Epithelial cell of esophagus (primary cell): ENCODE results near the gene ADARB2.

Experiments
- DNase-seq: peaks from one replicate; pipeline ENCODE4 v3.0.0; 2010; ENCODE audit warnings: low read depth
- H3K4me3 ChIP-seq: 2 replicates; pipeline ENCODE4 v1.5.1; 2011; ENCODE audit warnings: mild to moderate bottlenecking, low read length, control low read depth
- TF ChIP-seq, protein P1 (sequence below): IDR thresholded peaks from 2 replicates; pipeline ENCODE4 v1.5.1; 2011; ENCODE audit warnings: low read depth, mild to moderate bottlenecking, low read length, control low read depth, inconsistent platforms; ENCODE audit not compliant: insufficient read depth; ENCODE audit errors: missing control alignments

ADARB2 gene

DNA sequence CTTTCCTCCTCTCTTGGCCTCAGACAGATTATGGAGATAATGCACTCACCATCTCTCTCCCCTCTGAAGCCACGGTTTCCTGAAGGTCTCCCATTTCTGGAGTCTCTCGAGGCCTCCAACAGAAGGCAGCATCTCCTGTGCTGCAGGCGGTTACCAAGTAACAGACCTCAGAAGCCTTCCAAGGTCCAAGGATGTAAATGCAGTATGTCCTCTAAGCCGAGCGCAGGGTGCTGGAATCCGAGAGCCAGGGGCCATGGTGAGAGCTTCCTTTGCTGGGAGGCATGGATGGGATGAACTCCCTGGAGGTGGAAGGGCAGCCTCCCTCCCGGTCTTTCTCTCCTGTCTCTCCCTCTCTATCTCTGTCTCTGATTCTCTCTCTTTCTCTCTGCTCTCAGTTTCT lies 79.8 kb downstream of the ADARB2 start:
- no peak overlapping the region for H3K4me3 ChIP-seq
- no peak for DNase-seq
- TF ChIP-seq, protein P1, sequence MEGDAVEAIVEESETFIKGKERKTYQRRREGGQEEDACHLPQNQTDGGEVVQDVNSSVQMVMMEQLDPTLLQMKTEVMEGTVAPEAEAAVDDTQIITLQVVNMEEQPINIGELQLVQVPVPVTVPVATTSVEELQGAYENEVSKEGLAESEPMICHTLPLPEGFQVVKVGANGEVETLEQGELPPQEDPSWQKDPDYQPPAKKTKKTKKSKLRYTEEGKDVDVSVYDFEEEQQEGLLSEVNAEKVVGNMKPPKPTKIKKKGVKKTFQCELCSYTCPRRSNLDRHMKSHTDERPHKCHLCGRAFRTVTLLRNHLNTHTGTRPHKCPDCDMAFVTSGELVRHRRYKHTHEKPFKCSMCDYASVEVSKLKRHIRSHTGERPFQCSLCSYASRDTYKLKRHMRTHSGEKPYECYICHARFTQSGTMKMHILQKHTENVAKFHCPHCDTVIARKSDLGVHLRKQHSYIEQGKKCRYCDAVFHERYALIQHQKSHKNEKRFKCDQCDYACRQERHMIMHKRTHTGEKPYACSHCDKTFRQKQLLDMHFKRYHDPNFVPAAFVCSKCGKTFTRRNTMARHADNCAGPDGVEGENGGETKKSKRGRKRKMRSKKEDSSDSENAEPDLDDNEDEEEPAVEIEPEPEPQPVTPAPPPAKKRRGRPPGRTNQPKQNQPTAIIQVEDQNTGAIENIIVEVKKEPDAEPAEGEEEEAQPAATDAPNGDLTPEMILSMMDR, result no peak

DNA sequence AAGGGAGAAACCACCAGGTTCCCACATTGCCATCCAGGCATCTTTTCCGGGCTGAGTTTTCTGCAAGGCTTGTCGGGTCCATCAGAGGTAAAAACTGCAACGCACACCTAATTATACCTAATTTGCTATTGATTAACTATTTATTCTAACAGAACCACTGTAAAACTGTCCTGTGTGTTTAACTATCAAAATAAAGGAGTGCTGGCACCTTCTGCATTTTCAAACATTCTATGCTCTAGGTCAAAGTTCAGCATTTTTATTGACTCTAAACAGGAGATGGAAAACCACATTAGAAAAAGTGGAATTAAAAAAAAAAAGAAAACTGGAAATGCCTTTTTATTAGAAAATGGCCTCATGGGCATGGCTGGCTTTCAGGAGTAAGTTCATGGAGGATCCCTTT lies 82.0 kb downstream of the ADARB2 start:
- TF ChIP-seq, protein P1, result no peak
- DNase-seq, result no peak
- no peak overlapping the region for H3K4me3 ChIP-seq

- no peak for DNase-seq
- H3K4me3 ChIP-seq, result no peak overlapping the region
- TF ChIP-seq, protein P1, result no peak
These were observed 82.4 kb downstream of the ADARB2 start for GRCh38 chr10:1654811-1655356.

GRCh38 chr10:1654247-1654646 lies 83.1 kb downstream of the ADARB2 start:
- no peak overlapping the region for H3K4me3 ChIP-seq
- TF ChIP-seq, protein P1, result no peak
- DNase-seq, result no peak

- DNase-seq, result no peak
- H3K4me3 ChIP-seq, result no peak overlapping the region
- TF ChIP-seq, protein P1, result no peak
These were observed 84.0 kb downstream of the ADARB2 start for GRCh38 chr10:1653321-1653720.

DNA sequence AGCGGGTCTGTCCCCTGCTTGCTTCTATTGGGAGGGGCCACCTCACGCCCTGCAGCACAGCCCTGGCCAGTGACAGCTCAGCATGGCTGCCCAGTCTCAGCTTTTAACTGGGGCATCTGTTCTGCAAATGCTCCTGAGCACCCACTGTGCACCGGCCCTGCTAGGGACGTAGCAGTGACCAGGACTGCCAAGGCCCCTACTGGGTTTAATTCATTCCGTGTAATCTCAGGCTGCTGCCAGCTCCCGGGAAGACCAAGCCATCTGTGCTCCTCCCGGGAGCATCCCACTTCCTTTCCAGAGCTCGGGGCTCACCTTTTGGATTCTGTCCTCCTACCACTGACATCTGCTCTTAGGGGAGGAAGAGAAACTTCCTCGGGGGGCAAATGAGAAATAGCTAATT lies 85.2 kb downstream of the ADARB2 start:
- TF ChIP-seq, protein P1, result no peak
- DNase-seq, result no peak
- no peak overlapping the region for H3K4me3 ChIP-seq

- DNase-seq, result no peak
- H3K4me3 ChIP-seq, result no peak overlapping the region
- TF ChIP-seq, protein P1, result no peak
These were observed 85.9 kb downstream of the ADARB2 start for GRCh38 chr10:1651270-1651966.
